GM19452 (cell line): ENCODE data around the gene TSPAN15.
A peak's percentile ranks its signal among the peaks of the same experiment; 100 is the strongest.
"Not testable (repeated sequence)": the region's sequence is repeated elsewhere in the genome, so short reads cannot be mapped to it uniquely, and the experiment has no call there.

Source experiments
- ATAC-seq: cut with Tn5 transposase; IDR thresholded peaks from one replicate; pipeline ENCODE4 v1.9.1; 2021; ENCODE audit not compliant: unreplicated experiment

The TSPAN15 gene

DNA sequence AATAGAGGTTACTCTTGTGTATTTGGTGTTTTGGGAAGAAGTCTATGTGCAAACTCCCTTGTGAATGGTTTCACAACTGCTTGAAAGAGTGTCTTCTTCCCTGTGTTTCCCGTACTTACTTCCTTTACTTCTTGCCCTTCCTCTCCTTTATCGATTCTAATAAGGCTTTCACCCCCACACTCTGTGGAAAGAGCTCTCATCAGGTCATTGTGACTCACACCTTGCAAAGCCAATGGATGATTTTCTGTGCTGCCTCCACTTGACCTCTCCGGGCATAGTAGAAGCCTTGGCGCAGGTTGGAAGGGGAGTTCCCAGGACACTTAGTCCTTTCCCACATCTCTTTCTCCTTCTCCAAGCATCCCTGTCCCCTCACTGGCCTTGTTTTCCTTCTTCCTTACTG, 6.2 kb upstream of the TSPAN15 start:
- ATAC-seq, result no peak

GRCh38 chr10:69446229-69446628, 5.0 kb upstream of the TSPAN15 start:
- no peak for ATAC-seq

GRCh38 chr10:69446650-69447151, 4.6 kb upstream of the TSPAN15 start:
- ATAC-seq, result no peak

DNA sequence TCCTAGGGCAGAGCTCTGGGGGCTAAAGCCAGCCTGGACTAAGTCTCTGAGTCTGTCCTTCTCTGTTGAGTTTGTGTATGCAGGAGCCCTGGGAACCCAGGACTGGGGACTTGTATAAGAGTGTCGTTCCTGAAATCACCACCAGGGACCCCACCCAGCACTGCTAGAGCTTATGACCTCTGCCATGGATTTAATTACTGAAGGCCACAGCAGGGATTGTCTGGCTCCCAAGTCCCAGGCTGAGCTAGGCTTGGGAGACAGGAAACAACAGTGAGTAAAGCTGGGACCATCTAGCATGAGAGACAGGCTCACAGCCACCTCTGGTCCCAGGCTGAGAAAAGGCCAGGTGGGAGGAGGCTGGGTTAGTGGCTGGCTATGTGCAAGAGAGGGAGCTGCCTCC, 1.4 kb upstream of the TSPAN15 start:
- ATAC-seq, result peak; percentile 58

- not testable (repeated sequence) for ATAC-seq
Measured at GRCh38 chr10:69450395-69450794, 870 bp upstream of the TSPAN15 start.

DNA sequence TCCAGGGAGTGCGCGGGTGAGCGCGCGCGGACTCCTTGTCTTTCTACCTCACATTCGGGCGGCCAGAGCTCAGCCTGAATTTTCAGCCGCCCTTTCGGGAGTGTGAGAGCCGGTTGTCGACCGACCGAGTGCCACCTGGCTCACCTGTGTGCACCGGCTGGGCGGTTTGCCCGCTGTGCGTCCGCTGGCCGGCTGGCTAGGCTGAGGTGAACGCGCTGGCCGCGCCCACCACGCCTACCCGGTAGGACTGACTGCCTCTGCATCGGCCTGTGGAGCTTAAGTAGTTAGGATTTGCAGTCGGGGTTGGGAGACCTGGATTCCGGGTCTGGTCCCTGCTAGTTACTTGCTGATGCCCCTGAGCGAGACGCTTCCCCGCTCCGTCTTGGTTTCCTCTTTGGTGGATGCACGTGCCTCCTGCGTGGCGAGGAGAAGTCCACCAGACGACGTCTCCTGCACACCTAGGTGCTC, 553 bp downstream of the TSPAN15 start:
- no peak for ATAC-seq

- no peak for ATAC-seq
Measured at GRCh38 chr10:69452676-69453415, 1.6 kb downstream of the TSPAN15 start.

DNA sequence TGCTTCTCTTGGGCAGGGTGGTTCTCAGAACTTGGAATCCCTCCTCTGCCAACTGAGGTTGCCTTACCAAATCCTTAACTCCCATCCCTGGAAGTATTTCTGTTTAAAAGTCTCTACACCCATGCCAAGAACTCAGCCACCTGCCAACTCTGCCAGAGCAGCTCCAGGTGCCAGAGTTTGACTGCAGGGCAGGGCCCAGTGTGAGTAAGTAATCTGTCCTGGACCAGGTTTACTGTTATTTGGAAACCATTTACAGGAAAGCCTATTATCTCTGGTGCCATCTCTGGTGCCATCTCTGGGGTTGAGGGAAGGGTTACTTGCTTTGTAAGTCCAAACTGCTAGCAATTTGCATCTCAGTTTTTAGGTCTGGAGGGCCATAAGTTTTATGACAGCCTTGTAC, 2.5 kb downstream of the TSPAN15 start:
- no peak for ATAC-seq

DNA sequence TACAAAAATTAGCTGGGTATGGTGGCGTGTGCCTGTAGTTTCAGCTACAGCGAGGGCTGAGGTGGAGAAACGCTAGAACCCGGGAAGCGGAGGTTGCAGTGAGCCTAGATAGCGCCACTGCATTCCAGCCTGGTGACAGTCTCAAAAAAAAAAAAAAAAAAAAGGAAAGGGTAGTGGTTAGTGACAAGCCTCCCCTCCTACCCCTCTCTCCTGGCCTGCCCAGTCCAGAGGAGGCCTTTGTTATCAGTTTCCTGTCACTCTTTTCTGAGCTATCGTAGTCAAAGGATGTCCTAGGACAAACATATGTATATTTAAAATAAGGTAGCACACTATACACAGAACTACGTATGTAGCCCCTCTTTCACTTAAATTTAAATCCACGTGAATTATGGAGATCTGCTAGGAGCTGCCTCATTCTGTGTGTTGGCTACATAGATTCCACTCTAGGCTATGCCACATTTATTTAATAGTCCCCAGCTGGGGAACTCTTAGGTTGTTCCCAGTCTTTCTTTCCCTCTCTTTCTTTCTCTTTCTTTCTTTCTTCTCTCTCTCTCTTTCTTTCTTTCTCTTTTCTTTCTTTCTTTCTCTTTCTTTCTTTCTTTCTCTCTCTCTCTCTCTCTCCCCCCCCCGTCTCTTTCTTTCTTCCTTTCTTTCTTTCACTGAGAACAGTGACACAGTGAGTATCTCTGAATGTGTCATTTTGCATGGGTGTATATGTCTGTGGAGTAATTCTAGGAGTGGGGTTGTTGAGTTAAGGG, 3.9 kb downstream of the TSPAN15 start:
- no peak for ATAC-seq

DNA sequence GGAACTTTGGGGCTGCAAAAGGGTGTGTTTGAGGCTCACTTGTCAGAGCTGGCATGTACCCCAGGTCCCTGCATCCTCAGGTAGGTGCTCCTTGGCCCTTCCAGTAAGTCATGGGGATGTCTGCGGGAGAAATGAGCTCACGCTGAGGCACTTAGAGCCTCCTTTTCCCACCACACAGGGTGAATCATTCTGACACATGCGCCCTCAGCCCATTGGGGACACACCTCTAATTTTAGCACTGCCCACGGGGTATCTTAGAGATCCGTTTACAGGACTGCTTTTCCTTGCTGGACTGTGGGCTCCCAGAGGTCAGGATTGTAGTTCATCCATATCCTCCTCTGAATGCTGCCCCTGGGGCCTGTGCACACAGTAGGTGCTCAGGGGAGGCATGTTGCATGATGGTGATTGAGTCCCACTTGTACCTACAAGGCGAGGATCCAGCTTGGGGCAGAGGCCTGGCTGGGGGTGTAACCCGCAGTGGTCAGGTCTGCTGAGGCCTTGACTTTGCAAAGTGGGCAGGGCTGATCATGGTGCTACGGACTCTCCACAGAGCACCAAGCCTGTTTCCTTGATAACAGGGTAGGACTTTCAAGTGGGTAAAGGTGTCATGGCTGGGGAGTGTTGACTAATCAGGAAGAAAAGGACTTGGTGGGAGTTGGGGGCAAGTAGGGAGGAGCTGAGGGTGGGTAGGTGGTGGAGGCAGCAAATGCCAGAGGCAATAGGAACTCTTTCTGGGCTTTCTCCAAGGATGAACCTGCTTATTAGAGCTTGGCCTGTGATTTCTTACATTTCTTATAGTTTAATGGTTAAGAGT, 5.8 kb downstream of the TSPAN15 start:
- no peak for ATAC-seq

GRCh38 chr10:69457771-69458237, 6.5 kb downstream of the TSPAN15 start:
- no peak for ATAC-seq

DNA sequence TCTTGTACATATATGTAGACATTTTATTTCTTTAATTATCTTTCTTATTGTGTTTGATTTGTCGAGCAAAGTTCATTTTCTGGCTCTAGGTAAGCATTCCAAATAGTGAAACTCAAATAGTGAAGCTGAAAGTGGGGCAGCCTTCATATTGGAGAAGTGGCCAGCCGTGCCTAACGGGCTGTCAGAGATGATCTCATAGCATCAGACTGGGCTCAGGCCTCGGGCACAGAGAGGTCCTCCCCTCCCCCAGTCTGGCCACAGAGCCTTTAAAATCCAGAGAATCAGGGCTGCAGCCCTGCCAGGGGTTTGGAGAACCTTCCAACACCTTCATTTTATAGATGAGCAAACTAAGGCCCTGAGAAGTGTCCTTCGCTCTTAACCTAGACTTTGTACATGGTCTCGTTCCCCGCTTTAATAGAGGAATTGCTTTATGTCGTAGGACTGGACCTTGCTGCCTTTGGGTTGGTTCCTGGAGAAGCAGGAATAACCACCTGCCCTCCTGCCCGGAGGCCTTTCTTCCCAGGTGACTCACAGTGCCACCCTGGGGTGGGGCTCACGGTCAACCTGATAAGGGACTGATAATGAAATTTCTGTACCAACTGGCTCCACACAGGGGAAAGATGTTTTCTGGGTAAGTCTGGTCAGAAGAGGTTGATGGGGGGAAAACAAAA, 7.3 kb downstream of the TSPAN15 start:
- ATAC-seq, result no peak

DNA sequence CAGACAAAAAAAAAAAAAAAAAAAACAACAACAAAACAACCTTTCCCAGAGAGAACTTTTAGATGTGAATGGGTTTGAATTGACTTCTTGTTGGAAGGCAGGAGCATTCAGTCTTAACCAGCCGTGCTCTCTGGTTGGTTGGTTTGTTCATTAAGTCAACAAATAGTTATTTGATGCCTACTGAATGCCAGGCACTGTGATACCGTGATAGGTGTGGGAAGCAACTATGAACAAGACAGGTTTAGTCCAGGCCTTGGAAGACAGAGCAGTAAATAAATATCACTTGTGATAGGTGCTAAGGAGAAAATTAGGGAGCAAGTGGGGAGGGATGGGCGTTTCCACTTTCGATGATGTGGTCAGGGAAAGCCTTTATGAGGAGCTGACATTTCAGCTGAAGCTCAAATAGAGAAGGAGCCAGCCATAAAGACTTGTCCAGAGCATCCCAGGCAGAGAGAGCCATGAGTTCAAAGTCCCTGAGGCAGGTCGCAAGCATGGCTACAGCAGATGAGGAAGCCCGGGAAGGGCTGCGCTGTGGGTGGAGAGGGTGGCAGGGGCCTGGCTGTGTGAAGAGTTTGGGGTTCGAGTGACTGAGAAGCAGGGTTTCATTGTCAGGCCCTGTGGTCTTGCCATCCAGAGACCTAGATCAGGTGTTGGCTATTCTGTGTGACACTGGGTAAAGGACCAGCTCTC, 8.0 kb downstream of the TSPAN15 start:
- ATAC-seq, result no peak

GRCh38 chr10:69459893-69460575, 8.8 kb downstream of the TSPAN15 start:
- no peak for ATAC-seq

- ATAC-seq, result no peak
Measured at GRCh38 chr10:69460576-69461242, 9.4 kb downstream of the TSPAN15 start.

GRCh38 chr10:69461243-69462025, 10.2 kb downstream of the TSPAN15 start:
- ATAC-seq, result no peak

GRCh38 chr10:69463886-69464285, 12.6 kb downstream of the TSPAN15 start:
- no peak for ATAC-seq

DNA sequence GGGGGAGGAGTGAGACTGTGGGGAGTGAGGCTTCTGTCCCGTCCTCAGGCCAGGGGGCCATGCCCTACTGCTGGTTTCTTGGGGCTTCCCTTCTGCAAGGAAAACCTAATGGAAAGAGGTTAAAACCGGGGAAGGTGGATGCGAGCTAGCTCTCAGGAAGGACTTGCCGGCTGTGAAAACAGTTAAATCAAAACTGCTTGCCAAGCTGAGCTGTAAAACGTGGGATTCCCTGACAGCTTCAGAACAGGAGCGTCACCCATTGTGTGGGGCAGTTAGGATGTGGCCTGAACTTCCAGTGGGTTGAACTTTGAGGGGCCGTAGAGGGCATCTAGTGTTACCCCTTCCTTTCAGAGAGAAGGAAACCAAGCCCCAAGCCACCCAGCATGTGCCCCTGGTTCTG, 13.1 kb downstream of the TSPAN15 start:
- no peak for ATAC-seq
